ENCODE results near the gene PPP1R13L.

DNA sequence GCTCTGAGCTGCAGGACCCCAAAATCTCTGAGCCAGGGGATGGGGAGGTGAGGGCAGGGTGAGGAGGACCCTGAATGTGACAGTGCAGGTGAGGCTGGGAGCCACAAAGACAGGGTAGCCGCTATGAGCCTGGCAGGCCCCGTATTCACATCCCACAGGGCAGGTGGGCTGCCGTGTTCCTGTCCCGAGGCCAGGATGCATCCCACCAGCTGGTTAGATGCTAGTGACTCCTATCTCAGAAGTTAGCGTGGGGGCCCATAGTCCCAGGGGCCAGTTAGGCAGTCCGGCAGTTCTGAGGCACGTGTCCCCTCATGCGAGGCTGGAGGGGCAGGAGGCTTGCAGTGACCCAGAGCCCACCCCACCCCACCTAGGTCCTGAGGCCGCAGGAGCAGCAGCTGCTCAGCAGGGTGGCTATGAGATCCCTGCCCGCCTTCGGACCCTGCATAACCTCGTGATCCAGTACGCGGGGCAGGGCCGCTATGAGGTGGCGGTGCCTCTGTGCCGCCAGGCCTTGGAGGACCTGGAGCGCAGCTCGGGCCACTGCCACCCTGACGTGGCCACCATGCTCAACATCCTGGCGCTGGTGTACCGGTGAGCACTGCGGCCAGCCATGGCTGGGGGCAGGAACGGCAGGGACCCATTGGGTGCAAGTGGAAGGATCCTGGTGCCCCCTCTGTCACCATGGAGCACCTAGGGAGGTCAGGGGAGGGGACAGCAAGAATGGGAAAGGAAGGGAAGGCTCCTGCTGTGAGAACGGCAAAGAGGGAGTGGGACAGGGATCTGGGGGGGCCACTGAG lies 57.1 kb downstream of the PPP1R13L start:
- no peak for TF ChIP-seq CTCF (IDR thresholded peaks at IDR 0.05; ENCODE audit: low read depth, low read length, poor library complexity, severe bottlenecking)
- TF ChIP-seq EZH2phosphoT487 (IDR thresholded peaks at IDR 0.05; ENCODE audit: borderline replicate concordance, low read length), result no peak
